OCI-M2 (cell line): Measurements from ENCODE around the gene RALA.

Source experiments
- DNase-seq: peaks from one replicate; lab custom pipeline; 2025; ENCODE audit not compliant: unreplicated experiment; lab: John Stamatoyannopoulos, UW

Gene RALA, protein sequence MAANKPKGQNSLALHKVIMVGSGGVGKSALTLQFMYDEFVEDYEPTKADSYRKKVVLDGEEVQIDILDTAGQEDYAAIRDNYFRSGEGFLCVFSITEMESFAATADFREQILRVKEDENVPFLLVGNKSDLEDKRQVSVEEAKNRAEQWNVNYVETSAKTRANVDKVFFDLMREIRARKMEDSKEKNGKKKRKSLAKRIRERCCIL

DNA sequence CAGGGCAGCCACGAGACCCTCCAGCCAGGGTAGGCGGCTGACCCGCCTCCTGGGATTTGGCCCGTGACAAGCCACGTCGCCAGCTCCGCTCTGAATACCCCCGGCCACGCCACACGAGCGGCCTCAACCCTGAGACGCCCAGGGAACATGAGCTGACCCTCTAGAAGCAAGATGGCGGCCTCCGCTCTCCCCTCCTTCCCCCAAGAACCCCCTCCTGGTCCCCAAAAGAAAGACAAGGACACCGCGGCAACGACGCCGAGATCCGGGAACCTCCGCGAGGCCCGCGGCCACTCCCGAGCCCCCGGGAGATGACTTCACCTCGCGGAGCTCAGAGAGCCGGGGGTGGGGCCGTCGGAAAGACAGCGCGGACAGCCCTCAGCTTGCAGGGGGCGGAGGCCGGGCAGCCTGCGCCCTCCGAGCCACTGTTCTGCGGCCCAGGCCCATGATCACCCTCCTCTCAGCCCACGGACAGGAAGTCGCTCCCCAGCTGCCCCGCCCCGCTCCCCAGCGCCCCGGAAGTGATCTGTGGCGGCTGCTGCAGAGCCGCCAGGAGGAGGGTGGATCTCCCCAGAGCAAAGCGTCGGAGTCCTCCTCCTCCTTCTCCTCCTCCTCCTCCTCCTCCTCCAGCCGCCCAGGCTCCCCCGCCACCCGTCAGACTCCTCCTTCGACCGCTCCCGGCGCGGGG is at the start of gene RALA:
RALA (plus strand) TSS at position 526 of the 685 bp plus-strand sequence. CDS start 63,096 bp downstream, outside the sequence.
- no peak for DNase-seq

DNA sequence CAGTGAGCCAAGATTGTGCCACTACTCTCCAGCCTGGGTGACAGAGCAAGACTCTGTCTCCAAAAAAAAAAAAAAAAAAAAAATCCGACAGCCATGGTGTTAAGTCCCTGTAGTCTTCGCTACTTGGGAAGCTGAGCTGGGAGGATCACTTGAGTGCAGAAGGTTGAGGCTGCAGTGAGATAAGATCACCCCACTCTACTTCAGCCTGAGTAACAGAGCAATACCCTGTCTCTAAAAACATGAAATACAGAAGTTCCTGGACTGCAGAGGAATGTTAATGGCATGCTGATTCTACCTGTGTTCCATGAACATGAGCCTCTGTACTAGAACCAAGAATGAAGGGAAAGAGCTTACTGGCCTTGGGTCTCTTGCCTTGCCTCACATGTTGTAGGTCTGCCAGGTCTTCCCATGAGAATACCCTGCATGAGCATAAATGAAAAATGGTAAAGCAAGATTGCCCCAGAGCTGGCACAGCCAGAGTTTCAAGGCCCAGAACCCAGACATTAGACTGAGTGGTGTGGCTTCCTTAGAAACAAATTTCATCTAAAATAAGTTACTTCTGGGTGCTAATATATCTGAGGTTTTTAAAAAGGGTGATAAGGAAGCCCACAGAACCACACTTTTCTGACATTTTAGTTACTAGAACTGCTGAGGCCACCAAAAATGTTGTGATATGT is 48.6 kb upstream of the RALA start:
- no peak for DNase-seq

DNA sequence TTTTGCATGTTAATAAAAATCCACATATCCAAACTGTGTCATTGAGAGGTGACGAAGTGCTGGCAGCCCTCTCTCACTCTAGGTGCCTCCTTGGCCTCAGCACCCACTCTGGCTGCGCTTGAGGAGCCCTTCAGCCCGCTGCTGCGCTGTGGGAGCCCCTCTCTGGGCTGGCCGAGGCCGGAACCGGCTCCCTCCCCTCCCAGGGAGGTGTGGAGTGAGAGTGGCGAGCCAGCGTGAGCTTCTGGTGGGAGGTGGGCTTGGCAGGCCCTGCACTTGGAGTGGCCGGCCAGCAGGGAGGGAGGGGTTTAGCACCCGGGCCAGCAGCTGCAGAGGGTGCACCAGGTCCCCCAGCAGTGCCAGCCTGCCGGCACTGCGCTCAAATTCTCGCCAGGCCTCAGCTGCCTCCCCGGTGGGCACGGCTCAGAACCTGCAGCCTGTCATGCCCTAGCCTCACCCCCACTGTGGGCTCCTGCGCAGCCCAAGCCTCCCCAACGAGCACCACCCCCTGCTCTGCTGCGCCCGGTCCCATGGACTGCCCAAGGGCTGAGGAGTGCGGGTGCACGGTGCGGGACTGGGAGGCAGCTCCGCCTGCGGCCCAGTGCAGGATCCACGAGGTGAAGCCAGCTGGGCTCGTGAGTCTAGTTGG is 46.0 kb upstream of the RALA start:
- DNase-seq, result no peak

DNA sequence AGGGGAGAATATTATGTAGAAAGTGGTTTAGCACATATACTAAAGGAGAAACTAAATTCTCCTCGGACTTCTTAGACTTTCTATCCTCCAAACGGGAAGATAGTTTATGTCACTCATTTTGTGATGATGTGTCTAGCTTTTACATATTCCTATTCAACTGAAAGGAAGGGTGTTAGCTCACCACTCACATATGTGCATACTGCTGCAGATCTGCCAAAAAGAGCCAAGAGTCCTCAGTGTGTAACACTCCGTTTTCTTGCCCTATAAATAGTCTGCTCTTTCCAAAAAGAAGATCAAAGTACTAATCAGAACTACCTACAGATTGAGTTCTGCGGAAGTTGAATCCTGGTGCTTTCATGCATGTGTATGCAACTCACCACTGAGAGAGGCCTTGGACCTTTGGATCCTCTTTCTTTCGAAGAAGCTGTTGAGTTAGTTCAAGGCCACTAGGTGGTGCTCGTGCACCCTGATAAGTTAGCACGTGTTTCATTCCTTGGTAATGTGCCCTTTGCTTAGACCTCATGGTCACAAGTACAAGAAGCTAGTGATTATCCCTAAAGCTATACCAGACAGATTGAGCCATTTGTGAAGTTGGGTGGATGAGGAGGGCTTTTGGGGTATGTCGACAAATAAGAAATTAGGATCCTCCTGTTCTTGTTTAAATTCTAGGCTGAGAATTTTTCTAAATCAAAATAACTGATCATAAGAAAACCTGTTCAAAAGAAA is 43.1 kb upstream of the RALA start:
- DNase-seq, result peak; percentile 12

DNA sequence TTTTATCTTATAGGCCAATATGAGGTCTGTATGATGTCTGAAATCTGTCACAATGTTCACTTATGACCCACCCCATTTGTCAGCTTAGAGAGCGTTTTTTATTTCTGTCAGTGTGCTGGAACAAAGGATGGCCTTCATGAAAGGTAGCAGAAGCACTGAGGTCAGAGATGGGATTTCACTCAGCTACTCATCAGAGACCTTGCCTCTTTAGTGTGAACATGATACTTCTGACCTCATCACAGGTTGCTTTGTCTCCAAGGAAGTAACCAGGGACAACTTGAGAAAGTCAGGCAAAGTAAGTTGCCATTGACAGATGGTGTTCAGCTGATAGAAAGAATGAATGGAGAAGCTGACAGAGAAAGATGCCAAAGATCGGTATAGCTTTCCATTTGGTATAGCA is 40.8 kb upstream of the RALA start:
- no peak for DNase-seq

DNA sequence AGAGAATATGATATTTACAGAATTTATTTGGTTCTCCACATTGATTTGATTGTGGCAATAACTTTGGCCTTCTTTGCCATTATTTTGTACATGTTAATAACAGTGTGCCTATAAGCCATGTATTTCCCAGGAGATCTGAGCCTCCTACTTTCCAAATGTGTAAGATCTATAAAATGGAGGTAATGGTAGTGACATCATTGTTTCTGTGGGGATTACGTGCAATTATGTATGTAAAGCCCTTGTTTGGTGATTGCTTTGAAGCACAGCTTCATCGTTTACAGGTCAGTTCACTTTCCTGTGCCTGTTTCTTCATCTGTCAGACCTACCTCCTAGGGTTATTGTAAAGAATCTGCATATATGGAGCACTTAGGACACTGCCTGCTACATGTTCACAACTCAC is 39.8 kb upstream of the RALA start:
- DNase-seq, result no peak

DNA sequence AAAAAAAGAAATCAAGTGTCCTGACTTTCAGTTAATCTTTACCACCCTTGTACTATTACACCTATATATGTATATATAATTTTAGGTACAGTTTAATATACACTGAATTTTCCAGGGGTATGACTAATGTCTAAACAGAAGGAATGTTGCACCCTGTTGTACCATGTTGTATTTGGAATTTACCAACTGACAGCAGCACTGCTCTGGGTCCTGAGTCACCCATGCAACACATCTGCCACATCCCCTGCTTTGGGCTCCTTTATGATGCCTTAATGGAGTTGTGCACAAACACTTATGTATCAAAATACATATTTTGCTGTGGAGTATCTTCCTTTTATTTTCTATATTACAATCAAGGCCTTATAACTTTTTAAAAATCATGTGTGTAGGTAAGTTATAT is 36.0 kb upstream of the RALA start:
- no peak for DNase-seq

DNA sequence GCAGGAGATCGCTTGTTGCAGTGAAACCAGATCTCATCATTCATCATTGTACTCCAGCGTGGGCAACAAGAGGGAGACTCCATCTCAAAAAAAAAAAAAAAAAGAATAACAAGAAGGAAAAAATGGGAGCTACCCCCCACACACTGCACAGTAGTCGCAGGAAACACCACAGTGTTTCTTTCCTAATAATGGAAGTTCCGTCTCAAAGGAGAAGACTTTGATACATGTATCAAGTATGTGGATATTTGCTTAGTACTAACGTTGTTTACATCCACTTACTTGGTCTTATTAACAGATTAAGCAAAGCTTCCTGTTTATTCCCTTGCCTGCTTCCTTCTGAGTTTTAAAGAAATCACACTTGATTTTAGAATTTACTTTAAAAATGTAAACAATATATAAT is 35.0 kb upstream of the RALA start:
- DNase-seq, result no peak

DNA sequence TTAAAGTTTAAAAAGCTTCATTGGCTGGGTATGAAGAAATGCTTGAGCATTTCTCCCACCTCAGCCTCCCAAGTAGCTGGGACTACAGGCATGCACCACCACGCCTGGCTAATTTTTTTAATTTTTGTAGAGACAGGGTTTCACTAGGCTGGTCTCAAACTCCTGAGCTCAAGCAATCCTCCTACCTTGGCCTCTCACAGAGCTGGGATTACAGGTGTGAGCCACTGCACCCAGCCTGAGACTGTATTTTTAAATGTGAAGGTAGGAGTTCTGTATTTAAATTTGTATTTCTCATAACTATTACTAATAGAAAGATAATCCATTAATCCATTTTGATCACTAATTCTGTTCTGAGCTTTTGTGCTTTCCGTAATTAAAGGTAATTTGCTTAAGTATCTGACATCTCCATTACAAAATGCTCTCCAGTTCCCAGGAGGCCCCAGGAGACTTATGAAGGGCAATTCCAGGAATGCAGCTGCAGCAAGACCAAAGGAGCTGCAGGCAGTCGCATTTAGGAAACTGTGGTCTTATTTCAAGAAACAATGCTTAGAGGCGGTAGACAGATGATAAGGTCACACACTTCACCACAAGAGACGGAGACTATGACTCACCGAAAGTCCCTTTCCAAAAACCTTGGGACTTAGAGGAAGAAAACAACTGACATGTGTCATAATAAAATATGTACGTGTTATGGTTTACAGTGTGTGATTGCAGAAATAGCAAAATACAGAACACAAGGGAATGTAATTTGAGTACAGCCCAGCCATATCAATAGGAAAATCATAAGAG is 33.9 kb upstream of the RALA start:
- DNase-seq, result peak; percentile 64

DNA sequence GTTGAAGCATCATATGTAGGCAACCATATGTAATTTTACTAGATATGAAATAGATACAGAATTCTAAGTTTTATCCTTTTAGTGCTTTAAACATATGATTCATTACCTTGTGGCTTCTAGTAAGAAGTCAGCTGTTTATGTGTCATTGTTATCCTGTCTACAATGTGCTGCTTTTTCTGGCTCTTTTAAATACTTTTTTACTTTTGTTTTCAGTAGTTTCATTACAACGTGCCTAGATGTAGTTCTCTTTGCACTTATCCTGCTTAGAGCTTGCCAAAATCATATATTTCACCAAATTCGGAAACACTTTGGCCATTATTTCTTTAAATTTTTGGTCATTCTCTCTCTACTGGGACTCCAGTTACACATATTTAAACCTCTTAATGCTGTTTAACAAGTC is 30.8 kb upstream of the RALA start:
- DNase-seq, result no peak

DNA sequence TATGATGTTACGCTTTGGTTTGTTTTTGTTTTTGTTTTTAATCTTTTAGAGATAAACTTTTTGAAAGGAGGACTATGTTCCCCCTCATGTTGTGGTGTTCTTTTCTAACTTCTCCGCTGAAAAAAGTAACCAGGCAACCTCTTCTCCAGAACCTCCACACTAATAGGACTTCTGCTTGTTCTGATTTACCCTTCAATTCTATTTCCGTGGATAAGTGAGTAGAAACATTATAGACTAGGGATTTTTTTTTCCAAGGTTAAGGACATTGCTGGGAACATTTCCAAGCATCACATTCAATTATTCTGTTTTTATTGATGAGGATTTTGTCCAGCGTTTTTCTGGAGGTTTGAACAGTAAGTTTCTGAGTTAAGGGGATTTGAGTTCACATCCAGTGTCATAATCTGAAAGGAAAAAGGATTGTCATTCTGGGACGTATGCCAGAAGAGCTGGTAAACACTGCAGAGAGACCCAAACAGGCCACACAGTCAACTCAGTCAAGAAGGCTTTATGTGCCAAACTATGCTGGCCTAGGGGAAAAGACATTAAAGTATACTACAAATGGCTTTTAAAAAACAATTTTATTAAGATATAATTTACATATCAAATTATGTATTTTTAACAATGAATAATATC is 28.3 kb upstream of the RALA start:
- DNase-seq, result no peak

DNA sequence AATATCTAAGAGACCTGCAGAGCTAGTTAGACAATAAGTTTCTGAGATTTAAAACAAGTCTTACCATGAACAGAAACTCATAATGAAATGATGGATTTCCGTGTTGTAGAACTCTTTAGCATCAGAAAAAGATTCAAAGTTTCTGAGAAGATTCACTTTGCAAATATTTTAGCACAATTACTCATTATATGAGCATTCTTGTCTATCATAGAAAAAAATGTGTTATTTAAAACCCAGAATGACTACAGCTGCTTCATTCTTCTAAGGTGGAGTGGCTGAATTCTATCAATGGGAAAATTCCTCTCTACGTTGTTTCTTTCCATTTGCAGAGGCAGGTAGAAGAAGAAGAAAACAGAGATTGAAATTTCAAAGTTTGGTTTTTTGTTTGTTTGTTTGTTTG is 21.0 kb upstream of the RALA start:
- no peak for DNase-seq

DNA sequence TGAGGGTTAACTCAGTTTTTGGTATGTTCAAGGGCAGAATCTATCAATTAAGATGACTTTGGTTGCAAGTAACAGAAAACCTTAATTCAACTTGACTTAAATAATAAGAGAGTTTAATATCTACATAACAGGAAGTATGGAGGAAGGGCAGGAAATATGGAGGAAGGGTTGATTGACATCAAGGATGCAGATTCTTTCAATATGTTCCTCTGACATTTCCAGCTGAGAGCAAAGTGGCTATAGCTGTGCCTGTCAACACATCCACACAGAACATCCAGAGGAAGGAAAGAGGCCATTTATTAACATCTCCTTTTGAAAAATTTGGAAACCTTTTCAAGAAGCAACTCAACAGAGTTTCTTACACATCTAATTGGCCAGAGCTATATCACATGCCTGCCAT is 19.4 kb upstream of the RALA start:
- no peak for DNase-seq

DNA sequence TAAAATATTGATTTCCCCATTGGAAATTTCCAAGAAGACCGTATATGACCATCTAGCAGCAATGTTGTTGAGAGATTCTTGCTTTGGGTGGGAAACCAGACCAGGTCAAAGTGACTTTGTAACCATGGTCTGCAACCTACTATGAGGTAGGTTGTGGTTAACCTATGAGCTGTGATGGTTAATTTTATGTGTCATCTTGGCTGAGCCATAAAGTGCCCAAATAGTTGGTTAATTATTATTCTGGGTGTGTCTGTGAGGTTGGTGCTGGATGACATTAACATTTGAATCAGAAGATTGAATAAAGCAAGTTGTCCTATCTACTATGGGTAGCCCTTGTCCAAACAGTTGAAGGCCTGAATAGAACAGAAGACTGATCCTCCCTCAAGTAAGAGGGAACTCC is 18.3 kb upstream of the RALA start:
- no peak for DNase-seq

DNA sequence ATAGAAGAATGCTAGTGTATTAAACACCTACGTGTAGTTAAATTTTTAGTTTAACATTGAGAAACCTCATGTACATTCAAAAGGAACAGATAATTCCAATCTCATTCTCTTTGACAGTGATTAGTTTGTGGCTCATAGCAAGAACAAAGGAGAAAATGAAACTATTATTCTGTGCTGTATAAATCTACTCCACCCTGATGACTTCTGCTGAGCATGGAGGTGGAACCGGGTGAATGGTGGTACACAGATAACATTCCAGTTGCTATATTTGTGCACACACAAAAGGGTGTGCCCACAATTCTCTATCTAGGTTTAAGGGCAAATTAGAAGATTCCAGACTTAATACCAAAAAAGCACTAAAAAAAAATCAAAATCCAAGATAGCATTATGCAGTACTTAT is 17.0 kb upstream of the RALA start:
- DNase-seq, result no peak

DNA sequence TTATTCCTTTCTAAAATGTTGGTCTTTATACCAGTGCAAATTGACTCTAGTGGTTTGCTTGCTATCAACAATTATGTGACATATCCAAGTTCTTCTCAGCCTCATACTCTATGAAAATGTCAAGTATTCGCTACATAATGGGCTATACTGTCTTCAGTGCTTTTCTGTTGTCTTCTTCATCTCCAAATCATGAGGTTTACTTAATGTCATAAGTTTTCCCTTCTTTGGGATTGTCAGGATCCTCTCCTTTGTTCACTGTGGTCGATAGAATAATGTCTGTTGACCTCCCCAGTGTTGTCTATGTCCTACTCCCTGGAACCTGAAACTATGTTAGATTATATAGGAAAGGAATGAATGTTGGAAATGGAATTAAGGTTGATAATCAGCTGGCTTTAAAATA is 16.4 kb upstream of the RALA start:
- no peak for DNase-seq

DNA sequence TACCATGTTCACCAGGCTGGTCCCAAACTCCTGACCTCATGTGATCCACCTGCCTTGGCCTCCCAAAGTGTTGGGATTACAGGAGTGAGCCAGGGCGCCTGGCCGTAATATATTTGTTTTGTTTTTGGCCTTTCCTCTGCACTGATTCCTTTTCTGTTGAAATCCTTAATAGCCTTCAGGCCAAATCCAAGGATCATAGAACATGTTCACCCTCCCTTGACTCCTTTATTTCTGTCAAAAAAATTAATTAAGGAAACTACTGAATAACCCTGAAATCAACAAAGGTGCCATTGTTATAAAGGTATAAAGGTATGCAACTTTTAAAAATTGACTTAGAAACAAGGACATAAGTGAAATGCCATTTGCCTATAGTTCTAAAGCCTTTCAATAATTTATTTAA is 15.5 kb upstream of the RALA start:
- DNase-seq, result no peak

DNA sequence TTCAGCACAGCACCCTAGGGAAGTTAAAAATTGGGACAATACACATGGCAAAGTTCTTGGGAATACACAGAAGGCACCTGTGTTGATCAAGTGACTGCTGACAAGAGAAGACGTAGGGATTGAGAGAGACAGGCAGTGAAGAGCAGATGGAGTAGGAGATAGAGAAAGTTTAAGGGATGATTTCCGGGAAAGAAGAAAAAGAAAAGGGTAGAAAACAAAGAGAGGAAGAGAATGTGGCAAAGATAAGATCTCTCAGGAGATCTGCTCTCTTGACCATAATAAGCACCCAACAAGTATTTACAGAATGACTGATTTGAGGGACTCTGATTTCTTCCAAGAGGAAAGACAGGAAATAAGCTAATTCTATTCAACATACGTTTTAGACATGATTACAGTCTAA is 15.1 kb upstream of the RALA start:
- DNase-seq, result no peak

DNA sequence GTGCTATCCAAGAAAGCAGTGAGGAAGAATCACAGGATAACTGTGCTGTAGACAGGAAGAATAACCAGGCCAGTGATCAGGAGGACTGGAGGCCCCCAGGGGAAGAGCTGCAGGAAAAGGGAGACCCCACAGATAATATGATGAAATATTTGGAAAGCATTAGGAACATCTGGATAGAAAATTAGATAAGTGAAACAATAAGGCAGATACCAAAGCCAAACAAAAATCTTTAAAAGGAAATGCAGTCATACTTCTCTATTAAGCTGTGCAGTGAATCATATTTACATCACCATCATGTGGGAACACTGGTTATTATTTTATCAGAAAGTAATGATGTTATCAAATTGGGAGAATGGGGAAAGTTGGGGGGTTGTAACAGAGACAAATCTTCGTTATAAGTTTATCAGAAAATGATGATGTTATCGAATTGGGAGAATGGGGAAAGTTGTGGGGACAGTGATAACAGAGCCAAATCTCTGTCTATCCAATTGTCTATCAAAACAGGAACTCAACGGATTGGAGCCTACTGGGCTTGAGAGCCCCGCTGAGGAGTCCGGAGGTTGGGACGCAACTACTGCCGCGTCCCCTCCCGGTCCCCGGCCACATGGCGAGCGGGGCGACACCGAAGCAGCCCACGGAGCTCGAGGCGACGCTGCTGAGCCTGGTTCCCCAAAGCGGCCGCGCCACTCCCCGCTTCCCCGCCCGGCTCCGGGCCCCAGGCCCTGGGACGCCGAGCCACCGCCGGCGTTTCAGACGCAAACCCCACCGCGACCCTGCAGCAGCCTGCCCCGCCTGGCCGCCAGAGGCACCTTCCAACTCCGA is 14.0 kb upstream of the RALA start:
- DNase-seq, result no peak
